ENCODE measurements around the gene C17orf100.

DNA sequence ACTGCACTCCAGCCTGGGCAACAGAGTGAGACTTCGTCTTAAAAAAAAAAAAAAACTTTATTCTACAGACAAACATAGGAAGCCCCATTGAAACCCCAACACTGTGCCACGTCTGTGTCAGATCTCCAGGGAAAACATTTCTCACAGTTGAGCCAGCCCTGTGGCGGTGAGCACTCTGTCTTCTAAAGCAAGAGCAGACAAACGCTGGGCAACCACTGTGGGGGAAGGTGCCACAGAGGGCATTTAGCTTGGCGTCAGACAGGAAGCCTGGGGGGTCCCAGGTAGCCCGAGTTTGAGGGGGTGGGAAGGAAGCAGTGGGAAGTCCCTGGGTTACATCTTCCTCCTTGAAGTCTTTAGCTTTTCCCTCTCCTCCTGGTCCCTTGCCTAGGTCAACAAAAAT, 16.0 kb downstream of the C17orf100 start:
- no peak for TF ChIP-seq POLR2AphosphoS5 (IDR thresholded peaks at IDR 0.05)
- TF ChIP-seq POLR2A (IDR thresholded peaks at IDR 0.05) = no peak
- no peak for TF ChIP-seq CTCF (IDR thresholded peaks at IDR 0.05 in 8 of 11, conservative IDR thresholded peaks at IDR 0.05 in 3 of 11)

All from spleen (tissue), 7 donors.